GM04503 (cell line): ENCODE results near the gene MBTPS2.
"Not testable (repeated sequence)": the region's sequence is repeated elsewhere in the genome, so short reads cannot be mapped to it uniquely, and the experiment has no call there.

Experiments
- DNase-seq: peaks from one replicate; pipeline ENCODE4 v3.0.0-alpha.2; 2012; ENCODE audit warnings: low read depth

The MBTPS2 gene

DNA sequence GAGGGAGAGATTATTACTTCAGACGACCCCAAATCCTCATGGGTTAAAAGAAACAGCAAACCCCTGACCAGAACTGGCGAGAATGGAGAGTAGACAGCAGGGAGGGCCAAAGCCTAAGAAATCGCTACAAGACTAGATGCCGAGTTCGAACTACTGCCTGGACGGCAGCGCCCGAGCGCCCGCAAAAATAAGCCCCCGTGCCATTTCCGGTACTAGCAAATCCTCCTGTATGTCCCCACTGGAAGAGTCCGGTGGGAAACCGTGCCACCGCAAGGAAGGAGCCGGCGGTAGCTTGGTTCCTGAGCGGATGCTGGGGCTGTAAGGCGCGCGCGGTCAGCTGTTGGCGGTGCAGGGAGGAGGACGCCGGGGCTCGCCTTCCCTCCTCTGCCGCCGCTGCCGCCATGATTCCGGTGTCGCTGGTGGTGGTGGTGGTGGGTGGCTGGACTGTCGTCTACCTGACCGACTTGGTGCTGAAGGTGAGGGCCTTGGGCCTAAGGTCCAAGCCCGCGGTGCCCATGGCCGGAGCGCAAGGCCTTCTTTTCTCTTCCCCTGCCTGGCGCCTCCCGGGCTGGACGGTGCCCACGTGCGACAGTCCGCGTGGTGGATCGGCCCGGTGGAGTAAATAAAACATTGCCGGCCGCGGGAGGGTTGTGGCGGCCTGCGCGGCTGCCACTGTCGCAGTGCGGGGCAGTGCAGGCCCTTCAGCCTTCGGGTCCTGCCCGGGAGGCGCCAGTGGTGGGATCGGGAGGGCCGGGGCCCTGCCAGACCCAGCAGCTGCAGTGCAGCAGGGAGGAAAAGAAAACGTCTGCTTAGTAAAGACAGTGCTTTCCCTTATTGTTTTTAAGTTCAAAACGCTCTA lies at the start of gene MBTPS2:
Gene MBTPS2, plus strand, starts transcription at position 284 of the 859 bp plus-strand sequence. Its CDS starts 118 bp downstream, at position 402.
- peak; percentile 37 for DNase-seq

DNA sequence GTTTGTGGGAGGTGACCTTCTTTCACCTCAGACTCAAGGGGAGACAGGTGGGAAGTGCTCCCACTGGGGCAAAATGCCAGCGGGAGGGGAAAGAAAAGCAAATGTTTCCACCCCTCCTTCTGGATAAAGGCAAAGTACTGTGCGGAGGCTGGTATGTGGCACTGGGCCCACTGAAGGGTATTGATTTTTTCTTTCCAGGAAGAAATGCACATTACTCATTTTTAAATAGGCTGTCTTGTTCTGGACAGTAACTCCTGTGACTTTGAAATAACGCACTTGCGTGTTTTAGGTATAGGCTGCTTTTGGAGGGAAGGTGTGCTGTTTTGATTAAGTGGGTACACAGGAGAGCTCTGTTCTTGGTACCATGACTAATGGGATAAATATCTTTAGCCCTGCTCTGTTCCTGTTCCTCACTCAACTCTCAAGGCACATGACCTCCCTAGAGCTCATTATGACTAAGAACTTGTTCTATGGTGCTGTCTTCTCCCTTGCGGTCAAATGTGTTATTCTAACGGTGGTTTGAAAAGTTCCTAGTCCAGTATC lies 40.7 kb upstream of the MBTPS2 start:
- no peak for DNase-seq

DNA sequence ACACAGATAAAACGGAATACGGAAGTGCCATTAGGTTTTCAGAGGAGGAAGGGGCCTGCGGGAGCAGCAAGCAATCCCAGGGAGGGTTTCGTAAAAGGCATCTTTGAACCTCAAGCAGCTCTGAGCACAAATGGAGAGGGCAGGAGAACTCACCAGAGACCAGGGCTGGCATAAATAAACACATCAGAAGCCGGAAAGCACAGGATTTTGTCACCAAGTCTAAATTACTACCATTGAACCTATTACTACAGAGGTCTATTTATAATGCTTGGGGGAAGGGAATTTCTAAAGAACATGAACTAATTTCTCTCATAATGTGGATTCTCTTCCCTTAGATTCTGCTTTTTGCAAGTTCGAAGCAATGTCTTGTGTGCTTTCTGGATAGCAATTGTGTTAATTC lies 39.6 kb upstream of the MBTPS2 start:
- no peak for DNase-seq

DNA sequence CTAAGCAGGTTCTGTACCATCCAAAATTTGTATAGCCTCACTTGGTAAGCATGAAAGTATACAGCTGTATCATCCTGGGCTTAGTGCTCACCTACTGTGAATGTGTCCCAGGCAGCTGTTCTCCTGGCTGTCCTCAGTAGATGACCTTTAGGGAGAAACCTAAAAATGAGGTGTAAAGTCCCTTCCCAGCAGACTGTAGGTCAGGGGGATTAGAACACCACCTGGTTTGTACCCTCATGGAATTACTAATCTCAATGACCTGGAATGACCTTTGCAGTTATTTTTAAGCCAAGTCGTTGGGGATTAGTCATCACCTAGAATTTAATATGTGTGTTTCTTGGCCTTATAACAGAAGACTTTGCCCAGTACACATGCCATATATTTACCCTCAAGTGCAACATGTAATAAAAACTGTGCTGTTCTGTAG lies 39.1 kb upstream of the MBTPS2 start:
- DNase-seq, result no peak

DNA sequence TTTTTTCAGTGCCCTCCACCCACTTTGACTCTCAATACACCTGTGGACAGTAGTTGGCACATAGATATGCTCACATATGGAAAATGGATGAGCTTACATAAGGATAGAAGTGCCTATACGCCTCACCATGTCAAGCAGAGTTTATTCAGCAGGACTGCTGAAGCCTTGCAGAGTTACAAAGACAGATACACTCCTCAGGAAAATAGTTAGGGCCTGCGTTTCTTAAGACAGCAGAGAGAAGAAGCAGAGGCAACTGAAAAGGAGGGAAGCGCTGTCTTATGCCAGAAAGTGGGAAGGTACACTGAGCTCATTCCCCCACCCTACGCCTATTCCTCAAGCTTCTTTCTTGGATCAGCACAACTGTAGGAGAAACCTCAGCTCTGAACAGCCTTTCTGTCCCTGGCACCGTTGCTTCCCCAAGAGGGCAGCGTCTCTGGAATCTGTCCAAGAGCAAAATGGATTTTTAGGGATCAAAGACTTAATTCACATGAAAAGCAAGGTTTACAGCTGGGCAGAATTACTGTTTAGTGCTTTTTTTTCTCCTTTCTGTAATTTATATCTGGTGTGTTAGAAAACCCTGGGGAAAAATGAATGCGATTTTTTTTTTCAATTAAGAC lies 37.3 kb upstream of the MBTPS2 start:
- no peak for DNase-seq

- DNase-seq, result no peak
Observed at GRCh38 chrX:21802839-21803238, 36.6 kb upstream of the MBTPS2 start.

DNA sequence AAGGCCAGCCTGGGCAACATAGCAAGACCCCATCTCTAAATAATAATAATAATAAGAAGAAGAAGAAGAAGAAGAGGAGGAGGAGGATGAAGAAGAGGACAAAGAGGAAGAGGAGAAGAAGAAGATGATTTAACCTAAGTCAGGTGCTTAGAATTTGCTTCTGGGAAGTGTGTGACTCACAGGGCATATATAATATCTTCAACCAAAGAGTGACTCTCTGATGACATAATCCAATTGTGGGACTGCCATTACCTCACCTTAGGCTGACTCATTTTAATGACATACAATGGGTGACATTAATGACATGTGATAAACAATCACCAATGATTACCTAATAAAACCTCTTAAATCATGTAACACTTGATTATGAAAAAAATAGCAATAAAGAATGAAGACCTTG lies 32.7 kb upstream of the MBTPS2 start:
- no peak for DNase-seq

- DNase-seq, result no peak
Observed at GRCh38 chrX:21811832-21812231, 27.6 kb upstream of the MBTPS2 start.

DNA sequence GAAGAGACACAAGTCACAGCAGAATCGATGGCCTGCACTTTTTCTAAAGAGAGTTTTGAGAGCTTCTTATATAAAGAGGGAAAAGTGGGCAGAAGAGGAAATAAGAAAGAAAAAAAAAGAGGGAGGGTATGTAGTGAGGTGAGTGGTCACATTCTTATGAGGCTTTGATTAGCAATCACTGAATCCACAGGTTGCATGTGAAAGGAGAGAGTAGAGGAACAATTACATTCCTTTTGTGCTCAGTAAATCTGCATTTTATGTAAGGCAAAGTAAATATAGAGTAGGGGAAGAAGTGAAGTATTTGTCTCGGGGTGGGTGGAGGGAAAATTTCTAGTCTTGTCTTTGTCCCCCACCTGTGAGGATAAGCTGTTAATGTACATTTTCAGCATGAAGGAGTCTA lies 26.8 kb upstream of the MBTPS2 start:
- no peak for DNase-seq

- DNase-seq, result no peak
Observed at GRCh38 chrX:21813612-21814368, 25.6 kb upstream of the MBTPS2 start.

DNA sequence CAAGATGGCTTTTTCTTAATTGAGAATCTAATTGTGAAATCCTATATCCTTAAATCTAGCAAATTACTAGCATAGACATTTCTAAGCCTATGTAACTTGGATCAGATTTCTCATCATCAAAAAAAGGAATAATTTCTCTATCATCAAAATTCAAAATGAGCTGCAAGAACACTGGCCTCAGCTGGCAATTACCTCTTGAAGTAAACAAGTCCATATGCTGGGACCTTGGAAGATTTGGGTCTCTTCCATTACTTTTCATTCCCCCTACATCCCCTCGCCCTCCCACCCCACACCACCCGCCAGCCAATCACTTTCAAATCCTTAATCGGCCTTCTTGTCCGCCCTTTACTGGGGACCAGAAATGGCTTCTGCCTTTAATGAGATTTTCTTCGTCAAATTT lies 23.3 kb upstream of the MBTPS2 start:
- no peak for DNase-seq

- DNase-seq, result not testable (repeated sequence)
Observed at GRCh38 chrX:21820170-21820569, 19.2 kb upstream of the MBTPS2 start.

GRCh38 chrX:21821875-21822274 lies 17.5 kb upstream of the MBTPS2 start:
- no peak for DNase-seq

- DNase-seq, result no peak
Observed at GRCh38 chrX:21831496-21831895, 7.9 kb upstream of the MBTPS2 start.

- no peak for DNase-seq
Observed at GRCh38 chrX:21837056-21837455, 2.4 kb upstream of the MBTPS2 start.

DNA sequence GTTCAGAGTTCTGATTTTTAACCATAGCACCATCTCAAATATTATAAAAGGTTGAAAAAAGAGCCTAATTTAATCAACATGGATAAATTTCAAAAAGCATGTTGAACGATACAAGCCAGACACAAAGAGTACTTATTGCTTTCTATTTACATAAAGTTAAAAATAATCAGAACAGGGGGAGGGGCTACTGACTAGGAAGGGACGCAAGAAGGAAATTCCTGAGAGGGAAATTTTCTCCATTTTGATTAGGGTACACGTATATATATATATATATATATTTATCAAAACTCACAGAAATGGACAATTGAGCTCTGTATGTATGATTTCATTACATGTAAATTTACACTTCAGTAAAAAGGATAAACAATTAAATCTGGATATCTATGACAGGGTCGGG lies 482 bp upstream of the MBTPS2 start:
- no peak for DNase-seq

DNA sequence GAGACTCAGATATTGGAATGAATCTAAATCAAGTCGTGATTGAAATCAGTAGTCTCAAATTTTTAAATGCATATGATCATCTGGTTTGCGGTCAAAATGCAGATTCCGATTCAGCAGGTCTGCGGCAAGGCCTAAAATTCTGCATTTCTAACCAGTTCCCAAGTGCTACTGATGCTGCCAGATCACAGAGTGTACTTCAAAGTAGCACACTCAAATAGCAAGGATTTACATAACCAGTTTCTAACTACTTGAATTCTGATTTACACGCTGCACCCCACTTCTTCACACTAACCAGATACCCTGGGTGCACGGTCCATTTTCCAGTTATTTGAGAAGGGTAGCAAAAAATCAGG lies 752 bp downstream of the MBTPS2 start:
- no peak for DNase-seq

DNA sequence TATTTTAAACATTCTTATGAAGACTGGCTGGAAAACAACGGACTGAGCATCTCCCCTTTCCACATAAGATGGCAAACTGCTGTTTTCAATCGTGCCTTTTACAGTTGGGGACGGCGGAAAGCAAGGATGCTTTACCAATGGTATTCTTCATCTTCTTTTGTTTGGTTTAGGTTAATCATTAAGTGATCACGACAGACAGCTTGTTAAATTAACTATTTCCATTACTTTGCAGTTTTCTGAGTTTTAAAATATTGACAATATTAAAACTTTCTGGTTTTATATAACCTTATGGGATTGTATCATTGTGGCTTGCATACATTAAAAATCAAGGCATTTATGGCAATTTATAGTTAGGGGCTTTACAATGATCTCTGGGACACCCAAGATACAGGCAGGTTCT lies 3.8 kb downstream of the MBTPS2 start:
- DNase-seq, result no peak

DNA sequence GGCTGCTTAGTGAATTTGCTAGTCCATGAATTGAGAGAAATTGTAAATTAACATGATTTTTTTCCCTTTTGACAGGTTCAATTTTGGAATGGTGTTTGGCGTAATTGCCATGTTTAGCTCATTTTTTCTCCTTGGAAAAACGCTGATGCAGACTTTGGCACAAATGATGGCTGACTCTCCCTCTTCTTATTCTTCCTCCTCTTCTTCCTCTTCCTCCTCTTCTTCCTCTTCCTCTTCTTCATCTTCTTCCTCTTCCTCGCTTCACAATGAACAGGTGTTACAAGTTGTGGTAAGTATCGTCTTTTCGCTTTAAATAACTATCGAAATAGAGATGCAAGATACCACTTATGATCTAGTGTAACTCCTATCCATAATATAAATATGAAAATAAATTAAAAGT lies 5.7 kb downstream of the MBTPS2 start:
- no peak for DNase-seq

- DNase-seq, result no peak
Observed at GRCh38 chrX:21847342-21847741, 7.9 kb downstream of the MBTPS2 start.

- no peak for DNase-seq
Observed at GRCh38 chrX:21853578-21853977, 14.2 kb downstream of the MBTPS2 start.

GRCh38 chrX:21855937-21856415 lies 16.6 kb downstream of the MBTPS2 start, which contains the start of gene YY2:
YY2 (plus strand) TSS chrX:21855987; CDS start chrX:21856485, 498 bp downstream.
- DNase-seq, result no peak
